GM19328 (cell line): ENCODE measurements around the gene TEK.
"Not testable (repeated sequence)": the region's sequence is repeated elsewhere in the genome, so short reads cannot be mapped to it uniquely, and the experiment has no call there.

ENCODE experiments used
- ATAC-seq: cut with Tn5 transposase; IDR thresholded peaks from one replicate; pipeline ENCODE4 v1.9.1; 2021; ENCODE audit warnings: mild to moderate bottlenecking, moderate library complexity; ENCODE audit not compliant: unreplicated experiment

The TEK gene

GRCh38 chr9:27108981-27109541 lies at the start of gene TEK:
TEK (plus strand) TSS chr9:27109225; CDS start chr9:27109591, 366 bp downstream.
- no peak for ATAC-seq

- no peak for ATAC-seq
Measured at GRCh38 chr9:27059412-27059811, 49.6 kb upstream of the TEK start.

GRCh38 chr9:27059907-27060306 lies 49.1 kb upstream of the TEK start:
- ATAC-seq, result no peak

GRCh38 chr9:27065288-27065687 lies 43.7 kb upstream of the TEK start:
- ATAC-seq, result no peak

GRCh38 chr9:27073841-27074728 lies 34.9 kb upstream of the TEK start:
- no peak for ATAC-seq

- ATAC-seq, result no peak
Measured at GRCh38 chr9:27078685-27079084, 30.3 kb upstream of the TEK start.

GRCh38 chr9:27085456-27085855 lies 23.6 kb upstream of the TEK start:
- ATAC-seq, result no peak

GRCh38 chr9:27086818-27087680 lies 22.0 kb upstream of the TEK start:
- ATAC-seq, result no peak

- no peak for ATAC-seq
Measured at GRCh38 chr9:27088981-27089380, 20.0 kb upstream of the TEK start.

- ATAC-seq, result no peak
Measured at GRCh38 chr9:27089706-27090105, 19.3 kb upstream of the TEK start.

GRCh38 chr9:27090231-27090630 lies 18.8 kb upstream of the TEK start:
- ATAC-seq, result no peak

- no peak for ATAC-seq
Measured at GRCh38 chr9:27090711-27091110, 18.3 kb upstream of the TEK start.

- not testable (repeated sequence) for ATAC-seq
Measured at GRCh38 chr9:27092496-27092895, 16.5 kb upstream of the TEK start.

- ATAC-seq, result not testable (repeated sequence)
Measured at GRCh38 chr9:27093384-27094067, 15.5 kb upstream of the TEK start.

- no peak for ATAC-seq
Measured at GRCh38 chr9:27094640-27095298, 14.3 kb upstream of the TEK start.

GRCh38 chr9:27107241-27107640 lies 1.8 kb upstream of the TEK start:
- ATAC-seq, result no peak

GRCh38 chr9:27109621-27110020 lies 596 bp downstream of the TEK start:
- ATAC-seq, result no peak

- ATAC-seq, result no peak
Measured at GRCh38 chr9:27110181-27110580, 1.2 kb downstream of the TEK start.

GRCh38 chr9:27112235-27112634 lies 3.2 kb downstream of the TEK start:
- no peak for ATAC-seq

- ATAC-seq, result no peak
Measured at GRCh38 chr9:27117489-27118135, 8.6 kb downstream of the TEK start.
